ENCODE results near the gene CDC20.

Gene CDC20

GRCh38 chr1:43376723-43377235 lies 18.0 kb downstream of the CDC20 start:
- Histone ChIP-seq H3K4me3 (ENCODE audit: low read length) (no peak overlapping the region), H3K36me3 (ENCODE audit: control insufficient read depth, low read length) (no peaks in the 10 kb centered on the region), H3K4me1 (ENCODE audit: control insufficient read depth, low read length) (no peaks in the 10 kb centered on the region), H3K27ac (ENCODE audit: low read depth, low read length) (no peak overlapping the region), H3K9me3 (ENCODE audit: control insufficient read depth, insufficient read depth, low read length) (no peaks in the 10 kb centered on the region), H3K4me2 (ENCODE audit: low read length) (no peak overlapping the region), H4K20me1 (ENCODE audit: control insufficient read depth, insufficient read depth, low read depth, low read length) (no peaks in the 10 kb centered on the region), H3K9me2 (replicated peaks; ENCODE audit: control insufficient read depth, low read length) (no peaks in the 10 kb centered on the region), H3F3A (ENCODE audit: control insufficient read depth, insufficient read depth) (no peaks in the 10 kb centered on the region), H3K27me3 (ENCODE audit: control insufficient read depth, low read length) (no peaks in the 10 kb centered on the region), H3K79me2 (ENCODE audit: control insufficient read depth, low read length) (no peaks in the 10 kb centered on the region)
- no peak for TF ChIP-seq EZH2phosphoT487 (IDR thresholded peaks at IDR 0.05; ENCODE audit: borderline replicate concordance, low read length)
- no peak for TF ChIP-seq CTCF (IDR thresholded peaks at IDR 0.05; ENCODE audit: low read depth, low read length, poor library complexity, severe bottlenecking)

DNA sequence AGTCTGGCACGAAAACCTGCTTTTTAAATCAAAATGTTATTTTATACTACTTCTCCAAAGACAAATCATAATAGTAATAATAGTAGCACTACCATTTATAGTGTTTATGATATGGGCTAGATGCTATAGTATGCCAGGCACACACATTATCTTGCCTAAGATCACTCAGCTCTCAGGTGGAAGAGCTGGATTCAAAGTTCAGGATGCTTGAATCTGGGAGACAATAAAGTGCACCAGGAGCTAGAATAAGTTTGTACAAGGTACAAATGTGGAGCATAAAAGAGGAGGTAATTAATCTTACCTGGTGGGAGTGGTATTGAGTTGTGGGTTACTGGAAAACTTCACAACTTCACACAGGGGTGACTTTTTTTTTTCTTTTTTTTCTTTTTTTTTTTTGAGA lies 19.1 kb downstream of the CDC20 start:
- Histone ChIP-seq H3K4me3 (ENCODE audit: low read length) (no peak overlapping the region), H3K27ac (ENCODE audit: low read depth, low read length) (no peak overlapping the region), H3K79me2 (ENCODE audit: control insufficient read depth, low read length) (no peaks in the 10 kb centered on the region), H3K9me3 (ENCODE audit: control insufficient read depth, insufficient read depth, low read length) (no peaks in the 10 kb centered on the region), H4K20me1 (ENCODE audit: control insufficient read depth, insufficient read depth, low read depth, low read length) (no peaks in the 10 kb centered on the region), H3K36me3 (ENCODE audit: control insufficient read depth, low read length) (peaks cover 3% of the 10 kb centered on the region), H3K4me2 (ENCODE audit: low read length) (no peak overlapping the region), H3K4me1 (ENCODE audit: control insufficient read depth, low read length) (no peaks in the 10 kb centered on the region), H3K9me2 (replicated peaks; ENCODE audit: control insufficient read depth, low read length) (no peaks in the 10 kb centered on the region), H3K27me3 (ENCODE audit: control insufficient read depth, low read length) (no peaks in the 10 kb centered on the region), H3F3A (ENCODE audit: control insufficient read depth, insufficient read depth) (no peaks in the 10 kb centered on the region)
- TF ChIP-seq EZH2phosphoT487 (IDR thresholded peaks at IDR 0.05; ENCODE audit: borderline replicate concordance, low read length) (no peak), CTCF (IDR thresholded peaks at IDR 0.05; ENCODE audit: low read depth, low read length, poor library complexity, severe bottlenecking) (no peak)

DNA sequence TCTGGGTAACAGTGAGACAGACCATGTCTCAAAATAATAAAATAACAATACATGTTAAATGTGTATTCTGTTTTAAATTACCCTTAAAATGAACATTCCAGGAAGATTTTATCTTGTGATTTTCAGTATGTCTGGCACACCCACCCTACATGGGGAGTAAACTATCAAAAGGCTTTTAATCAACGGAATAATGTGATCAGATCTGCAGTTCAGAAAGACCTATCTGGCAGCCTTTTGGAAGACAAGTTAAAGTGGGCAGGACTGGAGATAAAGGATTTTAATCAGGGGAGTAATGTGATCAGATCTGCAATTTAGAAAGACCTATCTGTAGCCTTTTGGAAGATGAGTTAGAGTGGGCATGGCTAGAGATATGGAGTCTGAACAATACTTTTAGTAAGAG lies 20.7 kb downstream of the CDC20 start:
- no peaks in the 10 kb centered on the region for H3K9me2 ChIP-seq (replicated peaks; ENCODE audit: control insufficient read depth, low read length)
- H3K36me3 ChIP-seq (ENCODE audit: control insufficient read depth, low read length) = peaks cover 18% of the 10 kb centered on the region
- TF ChIP-seq EZH2phosphoT487 (IDR thresholded peaks at IDR 0.05; ENCODE audit: borderline replicate concordance, low read length) = no peak
- TF ChIP-seq CTCF (IDR thresholded peaks at IDR 0.05; ENCODE audit: low read depth, low read length, poor library complexity, severe bottlenecking) = no peak
- no peaks in the 10 kb centered on the region for H3K79me2 ChIP-seq (ENCODE audit: control insufficient read depth, low read length)
- no peaks in the 10 kb centered on the region for H3K9me3 ChIP-seq (ENCODE audit: control insufficient read depth, insufficient read depth, low read length)
- no peak overlapping the region for H3K4me3 ChIP-seq (ENCODE audit: low read length)
- H3K4me2 ChIP-seq (ENCODE audit: low read length) = no peak overlapping the region
- H3K4me1 ChIP-seq (ENCODE audit: control insufficient read depth, low read length) = no peaks in the 10 kb centered on the region
- H4K20me1 ChIP-seq (ENCODE audit: control insufficient read depth, insufficient read depth, low read depth, low read length) = no peaks in the 10 kb centered on the region
- H3K27ac ChIP-seq (ENCODE audit: low read depth, low read length) = no peak overlapping the region
- no peaks in the 10 kb centered on the region for H3F3A ChIP-seq (ENCODE audit: control insufficient read depth, insufficient read depth)
- H3K27me3 ChIP-seq (ENCODE audit: control insufficient read depth, low read length) = no peaks in the 10 kb centered on the region
